Mesothelial cell of epicardium (in vitro differentiated cells): ENCODE results near the gene DSG1. TPM values are rescaled to one million over a fixed set of nuclear protein-coding genes. Genes with fewer than 3 reads are reported as not detected.
"Not testable (repeated sequence)": the region's sequence is repeated elsewhere in the genome, so short reads cannot be mapped to it uniquely, and the experiment has no call there.

Experiments
- DNase-seq, 2 experiments: peaks; one replicate each; pipeline ENCODE4 v3.0.0; 2021; ENCODE audit warnings: low spot score in 2 of 2; ENCODE audit not compliant: unreplicated experiment in 2 of 2
- H3K27ac Mint-ChIP-seq: 2 replicates; pipeline ENCODE4 v1.8.0; 2021; ENCODE audit warnings: mixed read lengths
- H3K27me3 Mint-ChIP-seq: 2 replicates; pipeline ENCODE4 v1.8.0; 2021; ENCODE audit warnings: low read depth, mixed read lengths
- H3K36me3 Mint-ChIP-seq: 2 replicates; pipeline ENCODE4 v1.8.0; 2021; ENCODE audit warnings: mixed read lengths
- H3K4me1 Mint-ChIP-seq: 2 replicates; pipeline ENCODE4 v1.8.0; 2021; ENCODE audit warnings: mixed read lengths
- H3K4me3 Mint-ChIP-seq: 2 replicates; pipeline ENCODE4 v1.8.0; 2021; ENCODE audit warnings: mild to moderate bottlenecking, moderate library complexity, mixed read lengths
- H3K9me3 Mint-ChIP-seq: 2 replicates; pipeline ENCODE4 v1.8.0; 2021; ENCODE audit warnings: mixed read lengths
- CTCF ChIP-seq: fragments of 200-600 bp; sonication (generic); IDR thresholded peaks from one replicate; pipeline ENCODE4 v1.5.0; 2021; ENCODE audit warnings: antibody characterized with exemption; ENCODE audit not compliant: unreplicated experiment
- total RNA-seq: library from RNA; stranded (reverse); gene quantifications from 3 replicates; pipeline ENCODE4 v1.2.1, GENCODE V29; 2021

The DSG1 gene
- total RNA-seq, 1 donor from 2014 or later: 0.09 TPM

- Mint-ChIP-seq H3K9me3 (no peaks in the 10 kb centered on the region), H3K4me1 (peaks cover 26% of the 10 kb centered on the region), H3K4me3 (no peak overlapping the region), H3K27ac (peak overlapping the region; percentile 45), H3K36me3 (no peaks in the 10 kb centered on the region), H3K27me3 (no peaks in the 10 kb centered on the region)
- no peak for TF ChIP-seq CTCF
- DNase-seq: no peak
Measured at GRCh38 chr18:31275722-31276463, 42.1 kb upstream of the DSG1 start.

GRCh38 chr18:31278609-31279071 lies 39.3 kb upstream of the DSG1 start:
- no peak for DNase-seq
- no peak overlapping the region for H3K4me3 Mint-ChIP-seq
- H3K4me1 Mint-ChIP-seq: peaks cover 26% of the 10 kb centered on the region
- H3K36me3 Mint-ChIP-seq: no peaks in the 10 kb centered on the region
- no peaks in the 10 kb centered on the region for H3K27me3 Mint-ChIP-seq
- peaks cover 5% of the 10 kb centered on the region for H3K9me3 Mint-ChIP-seq
- TF ChIP-seq CTCF: no peak
- no peak overlapping the region for H3K27ac Mint-ChIP-seq

- peaks cover 14% of the 10 kb centered on the region for H3K4me1 Mint-ChIP-seq
- no peak for DNase-seq
- H3K4me3 Mint-ChIP-seq: no peak overlapping the region
- H3K27me3 Mint-ChIP-seq: no peaks in the 10 kb centered on the region
- no peaks in the 10 kb centered on the region for H3K36me3 Mint-ChIP-seq
- H3K27ac Mint-ChIP-seq: no peak overlapping the region
- peaks cover 22% of the 10 kb centered on the region for H3K9me3 Mint-ChIP-seq
- TF ChIP-seq CTCF: no peak
Measured at GRCh38 chr18:31280502-31280901, 37.5 kb upstream of the DSG1 start.

GRCh38 chr18:31281437-31281836 lies 36.5 kb upstream of the DSG1 start:
- Mint-ChIP-seq H3K36me3 (no peaks in the 10 kb centered on the region), H3K4me3 (no peak overlapping the region), H3K4me1 (peaks cover 5% of the 10 kb centered on the region), H3K27ac (no peak overlapping the region), H3K9me3 (peaks cover 31% of the 10 kb centered on the region), H3K27me3 (no peaks in the 10 kb centered on the region)
- TF ChIP-seq CTCF: no peak
- no peak for DNase-seq

- Mint-ChIP-seq H3K36me3 (peaks cover 13% of the 10 kb centered on the region), H3K9me3 (peaks cover 74% of the 10 kb centered on the region)
- H3K27me3 Mint-ChIP-seq, H3K4me1 Mint-ChIP-seq, H3K27ac Mint-ChIP-seq, DNase-seq, H3K4me3 Mint-ChIP-seq: not testable (repeated sequence)
Measured at GRCh38 chr18:31289446-31289845, 28.5 kb upstream of the DSG1 start.

- no peaks in the 10 kb centered on the region for H3K27me3 Mint-ChIP-seq
- no peak for TF ChIP-seq CTCF
- peaks cover 52% of the 10 kb centered on the region for H3K9me3 Mint-ChIP-seq
- DNase-seq: no peak
- no peak overlapping the region for H3K4me3 Mint-ChIP-seq
- H3K4me1 Mint-ChIP-seq: no peaks in the 10 kb centered on the region
- H3K27ac Mint-ChIP-seq: no peak overlapping the region
- H3K36me3 Mint-ChIP-seq: peaks cover 13% of the 10 kb centered on the region
Measured at GRCh38 chr18:31291688-31292087, 26.3 kb upstream of the DSG1 start.
